GM19035 (cell line): Measurements from ENCODE around the gene PGAP3.

Experiments
- ATAC-seq: cut with Tn5 transposase; IDR thresholded peaks from one replicate; pipeline ENCODE4 v1.9.1; 2021; ENCODE audit not compliant: unreplicated experiment

Gene PGAP3

DNA sequence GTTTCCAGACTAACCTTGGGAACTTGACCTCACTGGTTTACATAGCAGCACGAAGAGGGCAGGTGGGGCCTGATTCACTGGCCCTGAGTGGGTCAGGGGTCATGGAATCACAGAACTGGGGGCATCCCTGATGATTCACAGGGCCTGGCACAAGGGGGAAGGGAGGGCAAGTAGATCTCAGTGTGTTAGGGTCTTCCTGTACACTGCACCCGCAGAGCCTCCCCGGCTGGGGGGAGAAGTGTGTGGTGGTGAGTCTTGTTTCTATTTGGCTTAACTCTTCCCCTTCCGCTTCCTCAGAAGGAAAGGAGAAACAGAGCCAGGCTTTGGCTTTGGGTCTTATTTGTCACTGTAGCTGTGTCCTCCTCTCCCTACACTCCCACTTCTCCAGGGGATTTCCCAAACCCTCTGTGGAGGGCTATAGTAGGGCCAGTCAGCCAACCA is 47.2 kb downstream of the PGAP3 start:
- no peak for ATAC-seq

GRCh38 chr17:39639566-39640458 is 48.0 kb downstream of the PGAP3 start:
- ATAC-seq: no peak

DNA sequence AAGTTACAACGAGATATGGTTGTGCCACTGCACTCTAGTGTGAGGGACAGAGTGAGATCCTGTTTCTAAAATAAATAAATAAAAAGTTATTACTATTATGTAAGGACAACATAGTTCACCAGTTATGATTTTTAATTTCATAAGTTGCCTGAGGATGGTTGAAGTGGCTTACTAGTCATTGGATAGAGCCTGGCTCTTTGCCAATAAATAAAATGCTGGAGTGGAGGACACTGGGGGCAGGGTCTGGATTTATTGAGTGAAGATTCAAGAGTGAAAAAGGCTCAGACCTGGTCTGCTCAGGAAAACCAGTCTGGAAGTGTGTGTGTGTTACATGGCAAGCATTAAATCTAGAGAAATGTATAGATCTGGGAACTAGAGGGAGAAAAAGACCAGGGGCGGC is 48.8 kb downstream of the PGAP3 start:
- ATAC-seq: no peak

DNA sequence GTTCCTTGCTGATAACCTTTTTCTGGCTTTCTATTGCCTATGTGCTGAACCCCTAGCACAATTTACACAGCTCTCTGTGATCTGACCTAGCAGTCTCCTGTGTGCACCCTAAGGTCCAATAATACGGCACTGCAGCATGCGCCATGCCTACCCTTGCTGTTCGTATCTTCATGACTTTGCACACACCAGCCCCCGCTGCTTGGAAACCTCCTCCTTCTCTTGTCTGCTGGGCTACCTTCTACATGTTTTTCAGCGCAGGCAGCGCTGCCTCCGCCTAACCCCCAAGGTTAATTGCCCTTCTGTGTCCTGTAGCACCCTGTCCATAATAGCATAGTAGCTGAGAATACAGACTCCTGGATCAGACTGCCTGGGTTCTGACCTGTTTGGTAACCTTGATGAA is 49.5 kb downstream of the PGAP3 start:
- ATAC-seq: no peak

DNA sequence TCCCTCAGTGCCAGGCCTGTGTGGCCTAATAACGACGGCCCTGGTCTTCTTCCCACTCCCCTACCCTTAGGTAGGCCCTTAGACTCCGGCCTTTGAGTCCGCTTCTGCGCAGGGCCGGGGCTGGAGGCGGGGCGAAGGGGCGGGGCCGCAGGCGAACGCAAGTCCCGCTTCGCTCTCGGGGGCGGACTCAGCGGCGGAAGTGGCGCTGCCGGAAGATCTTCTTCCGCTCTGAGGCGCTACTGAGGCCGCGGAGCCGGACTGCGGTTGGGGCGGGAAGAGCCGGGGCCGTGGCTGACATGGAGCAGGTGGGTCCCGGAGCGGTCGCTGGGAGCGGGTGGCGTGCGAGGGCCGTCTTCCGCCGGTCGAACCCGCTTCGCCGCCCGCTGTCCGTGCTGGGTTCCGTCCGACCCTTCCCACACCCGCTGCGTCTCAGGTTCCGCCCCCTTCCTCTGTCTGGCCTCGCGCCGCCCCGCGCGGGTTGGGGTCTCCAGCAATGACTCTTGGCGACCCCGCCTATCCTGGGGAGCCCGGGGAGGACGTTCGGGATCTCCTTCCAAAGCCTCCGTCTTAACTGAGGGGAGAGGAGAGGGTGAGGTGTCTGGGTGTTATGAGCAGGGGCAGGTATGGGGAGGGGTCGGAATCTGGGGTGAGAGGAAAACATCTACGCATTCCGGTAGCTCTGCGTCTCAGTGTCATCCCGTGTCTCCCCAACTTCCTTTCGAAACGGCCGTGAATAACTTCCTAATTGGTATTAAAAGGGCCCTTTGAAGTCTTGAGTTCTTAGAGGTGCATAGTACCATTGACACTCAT is 50.7 kb downstream of the PGAP3 start, which contains the start of gene STARD3:
Gene STARD3, plus strand, starts transcription at position 218 of the 810 bp plus-strand sequence. CDS start 16,388 bp downstream, outside the sequence.
- peak; percentile 87 for ATAC-seq

DNA sequence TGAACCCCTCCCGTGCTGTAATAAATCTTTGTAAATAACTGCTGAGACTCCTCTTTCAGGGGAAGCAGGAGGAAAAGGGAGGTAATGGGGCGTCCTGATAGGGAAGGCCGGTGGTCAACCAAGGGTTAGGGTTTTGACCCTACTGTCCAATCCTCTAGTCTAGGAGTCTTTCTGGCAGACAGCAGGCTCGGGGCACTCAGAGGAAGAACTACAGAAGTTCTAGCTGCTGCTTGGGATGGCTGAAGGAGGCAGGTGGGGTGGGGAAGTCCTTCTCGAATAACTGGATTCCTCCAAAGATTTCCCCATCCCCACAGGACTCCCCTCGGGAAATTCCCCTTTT is 51.3 kb downstream of the PGAP3 start:
- ATAC-seq: no peak

DNA sequence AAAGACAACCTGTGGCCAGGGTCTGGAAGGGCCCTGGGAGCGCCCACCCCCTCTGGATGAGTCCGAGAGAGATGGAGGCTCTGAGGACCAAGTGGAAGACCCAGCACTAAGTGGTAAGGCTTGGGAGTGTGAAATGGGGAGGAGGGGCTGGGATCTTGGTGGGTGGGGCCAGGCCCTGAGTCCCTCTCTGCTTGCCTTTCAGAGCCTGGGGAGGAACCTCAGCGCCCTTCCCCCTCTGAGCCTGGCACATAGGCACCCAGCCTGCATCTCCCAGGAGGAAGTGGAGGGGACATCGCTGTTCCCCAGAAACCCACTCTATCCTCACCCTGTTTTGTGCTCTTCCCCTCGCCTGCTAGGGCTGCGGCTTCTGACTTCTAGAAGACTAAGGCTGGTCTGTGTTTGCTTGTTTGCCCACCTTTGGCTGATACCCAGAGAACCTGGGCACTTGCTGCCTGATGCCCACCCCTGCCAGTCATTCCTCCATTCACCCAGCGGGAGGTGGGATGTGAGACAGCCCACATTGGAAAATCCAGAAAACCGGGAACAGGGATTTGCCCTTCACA is 52.2 kb downstream of the PGAP3 start:
- ATAC-seq: no peak

DNA sequence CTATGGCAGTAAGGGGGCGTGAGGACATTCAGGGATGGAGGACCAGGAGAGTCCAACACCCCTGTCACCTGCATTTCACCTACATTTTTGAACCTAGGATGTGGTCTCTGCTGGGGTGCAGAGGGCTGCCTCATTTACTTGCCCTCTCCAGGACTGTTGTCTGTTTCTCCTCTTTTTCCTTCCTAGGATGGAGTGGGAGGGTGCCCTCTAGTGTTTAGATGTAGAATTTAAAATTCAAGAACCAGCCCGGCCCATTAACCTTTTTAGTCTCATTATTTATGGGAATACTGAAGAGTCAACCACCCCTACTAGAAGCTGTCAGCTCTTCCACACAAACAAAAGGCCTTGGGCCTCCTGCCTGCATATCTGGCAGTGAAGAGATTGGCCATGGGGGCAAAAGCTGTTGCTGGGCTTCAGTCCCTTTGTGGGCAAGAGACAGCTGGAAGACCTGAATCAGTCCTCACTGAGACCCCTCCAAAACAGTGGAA is 53.4 kb downstream of the PGAP3 start:
- ATAC-seq: no peak

GRCh38 chr17:39633570-39634183 is 54.2 kb downstream of the PGAP3 start:
- ATAC-seq: no peak

GRCh38 chr17:39632153-39632941 is 55.5 kb downstream of the PGAP3 start:
- ATAC-seq: no peak

GRCh38 chr17:39631403-39631802 is 56.5 kb downstream of the PGAP3 start:
- ATAC-seq: no peak

GRCh38 chr17:39629898-39630297 is 58.0 kb downstream of the PGAP3 start:
- no peak for ATAC-seq

- ATAC-seq: no peak
Observed at GRCh38 chr17:39629494-39629880, 58.4 kb downstream of the PGAP3 start.

DNA sequence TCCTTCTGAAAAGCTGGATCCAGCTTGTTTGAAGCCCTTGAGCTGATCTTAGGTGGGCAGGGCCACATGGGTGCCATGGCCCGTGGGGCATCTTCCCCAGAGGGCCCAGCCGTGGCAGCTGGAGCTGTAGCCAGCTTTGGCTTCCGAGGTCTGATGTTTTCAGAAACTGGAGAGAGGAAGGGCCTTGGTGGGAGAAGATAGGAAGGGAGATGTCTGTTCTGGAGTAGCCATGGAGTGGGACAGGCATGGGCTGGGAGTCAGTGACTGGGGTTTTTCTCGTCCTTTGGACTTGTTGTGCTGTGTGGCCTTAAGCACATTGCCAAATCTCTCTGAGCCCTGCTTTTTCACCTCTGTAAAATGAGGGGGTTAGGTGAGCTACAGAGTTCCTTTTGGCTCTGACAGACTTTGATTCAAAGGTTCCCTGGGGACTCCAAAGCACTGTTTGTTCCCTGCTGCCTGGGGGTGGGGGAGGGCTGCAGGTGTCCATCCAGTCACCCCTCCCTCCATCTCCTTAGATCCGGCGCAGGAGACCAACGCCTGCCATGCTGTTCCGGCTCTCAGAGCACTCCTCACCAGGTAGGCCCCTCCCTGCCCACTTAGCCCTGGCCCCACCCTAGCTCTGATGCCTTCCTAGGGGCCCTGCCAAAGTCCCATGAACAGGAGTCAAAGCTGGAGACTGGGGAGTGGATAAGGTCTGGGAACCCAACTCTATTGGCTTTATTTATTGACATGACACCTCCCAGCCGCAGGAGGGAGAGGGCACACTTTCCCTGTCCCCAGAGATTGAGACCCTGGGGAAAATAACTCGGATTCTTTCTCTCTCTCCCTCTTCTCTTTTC is 59.0 kb downstream of the PGAP3 start:
- ATAC-seq: no peak

DNA sequence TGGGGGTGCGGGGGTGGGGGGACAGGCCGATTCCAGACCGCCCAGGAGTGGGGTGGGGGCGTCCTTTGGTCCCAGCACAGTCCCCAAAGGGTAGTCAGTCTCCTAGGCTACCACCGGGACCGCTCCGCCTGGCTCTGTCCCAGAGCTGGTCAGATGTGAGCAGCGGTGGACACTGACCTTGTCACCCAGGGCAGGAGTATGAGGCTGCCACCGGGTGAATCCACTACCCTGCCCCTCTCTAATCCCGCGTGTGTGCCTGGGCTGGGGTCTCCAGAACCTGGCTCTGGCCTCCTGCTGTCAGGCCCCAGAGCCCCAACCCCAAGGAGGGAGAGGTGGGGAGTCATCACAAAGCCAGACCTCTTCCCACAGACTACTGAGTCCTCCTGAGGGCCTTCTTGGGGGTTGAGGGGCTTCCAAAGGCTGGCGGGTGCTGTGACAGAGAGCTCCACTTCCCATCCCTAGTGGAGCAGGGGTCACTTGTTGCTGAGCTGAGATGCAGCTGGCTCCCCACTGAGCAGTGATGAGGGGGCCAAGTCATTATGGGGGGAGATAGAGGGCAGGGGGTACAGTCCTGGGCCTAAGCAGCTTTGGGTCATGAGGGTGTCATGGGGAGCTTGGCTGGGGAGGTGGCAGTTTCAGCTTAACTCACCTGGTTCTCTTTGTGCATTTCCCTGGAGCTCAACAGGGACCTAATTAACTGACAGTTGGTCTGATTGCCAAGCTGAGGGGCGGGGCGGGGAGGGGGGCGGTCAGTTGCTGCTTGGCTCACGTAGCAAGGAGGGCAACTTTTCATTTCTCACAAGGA is 59.9 kb downstream of the PGAP3 start:
- no peak for ATAC-seq

DNA sequence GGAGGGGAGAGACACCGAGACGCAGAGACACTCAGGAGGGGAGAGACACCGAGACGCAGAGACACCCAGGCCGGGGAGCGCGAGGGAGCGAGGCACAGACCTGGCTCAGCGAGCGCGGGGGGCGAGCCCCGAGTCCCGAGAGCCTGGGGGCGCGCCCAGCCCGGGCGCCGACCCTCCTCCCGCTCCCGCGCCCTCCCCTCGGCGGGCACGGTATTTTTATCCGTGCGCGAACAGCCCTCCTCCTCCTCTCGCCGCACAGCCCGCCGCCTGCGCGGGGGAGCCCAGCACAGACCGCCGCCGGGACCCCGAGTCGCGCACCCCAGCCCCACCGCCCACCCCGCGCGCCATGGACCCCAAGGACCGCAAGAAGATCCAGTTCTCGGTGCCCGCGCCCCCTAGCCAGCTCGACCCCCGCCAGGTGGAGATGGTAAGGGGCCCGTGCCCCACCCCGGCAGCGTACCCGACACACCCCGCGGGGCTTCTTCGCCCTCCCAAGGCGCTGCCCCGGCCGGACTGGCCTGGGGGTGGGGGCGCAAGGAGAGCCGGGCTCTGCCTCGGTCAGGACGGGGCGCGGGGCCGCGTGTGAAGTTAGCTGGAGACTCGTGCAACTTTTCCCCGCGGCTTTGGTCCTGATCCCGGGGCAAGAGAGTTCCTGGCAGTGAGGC is 60.7 kb downstream of the PGAP3 start:
- no peak for ATAC-seq

GRCh38 chr17:39626171-39627046 is 61.4 kb downstream of the PGAP3 start, which contains the start of gene PPP1R1B:
PPP1R1B (plus strand) TSS chr17:39626952; CDS start chr17:39627393, 441 bp downstream.
- no peak for ATAC-seq
